Rectal smooth muscle tissue (tissue), 1 donor: ENCODE data around the gene C19orf25.

Experiments
- H3K27ac ChIP-seq: one replicate; pipeline ENCODE4 v1.7.0; 2013; ENCODE audit warnings: low read depth, low read length, inconsistent platforms
- H3K27me3 ChIP-seq: one replicate; pipeline ENCODE4 v1.7.0; 2013; ENCODE audit warnings: low read length; ENCODE audit not compliant: control insufficient read depth, insufficient read depth
- H3K36me3 ChIP-seq: one replicate; pipeline ENCODE4 v1.7.0; 2013; ENCODE audit warnings: low read length; ENCODE audit not compliant: control insufficient read depth, insufficient read depth
- H3K4me1 ChIP-seq: one replicate; pipeline ENCODE4 v1.7.0; 2013; ENCODE audit warnings: low read length; ENCODE audit not compliant: control insufficient read depth, insufficient read depth
- H3K4me3 ChIP-seq: one replicate; pipeline ENCODE4 v1.7.0; 2013; ENCODE audit warnings: low read length
- H3K9ac ChIP-seq: one replicate; pipeline ENCODE4 v1.7.0; 2013; ENCODE audit warnings: low read length

Gene C19orf25

DNA sequence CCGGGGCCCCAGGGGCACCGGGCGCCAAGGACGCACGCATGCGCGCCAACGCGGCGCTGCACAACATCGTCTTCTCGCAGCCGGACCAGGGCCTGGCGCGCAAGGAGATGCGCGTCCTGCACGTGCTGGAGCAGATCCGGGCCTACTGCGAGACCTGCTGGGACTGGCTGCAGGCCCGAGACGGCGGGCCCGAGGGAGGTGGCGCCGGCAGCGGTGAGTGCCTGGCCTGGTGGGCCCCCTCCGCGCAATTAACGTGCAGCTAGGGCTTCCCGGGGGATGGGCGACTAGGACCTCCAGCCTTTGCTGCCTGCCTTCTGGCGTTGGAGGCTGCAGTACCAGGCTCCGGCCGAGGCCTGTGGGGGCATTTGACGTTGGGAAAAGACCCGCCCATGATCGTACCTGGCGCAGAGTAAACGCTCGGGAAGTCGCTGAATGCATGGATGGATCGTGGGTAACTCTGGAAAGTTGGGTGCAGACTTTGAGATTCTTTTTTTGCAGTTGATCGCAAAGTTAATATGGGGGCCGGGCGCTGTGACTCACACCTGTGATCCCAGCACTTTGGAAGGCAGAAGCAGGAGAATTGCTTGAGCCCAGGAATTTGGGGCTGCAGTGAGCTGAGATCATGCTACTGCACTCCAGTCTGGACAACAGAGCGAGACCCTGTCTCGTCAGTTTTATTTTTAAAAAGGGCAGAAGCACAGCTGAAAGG lies 21.8 kb downstream of the C19orf25 start:
- Histone ChIP-seq H3K27me3 (peaks cover 43% of the 10 kb centered on the region), H3K4me1 (no peaks in the 10 kb centered on the region), H3K9ac (no peak overlapping the region), H3K4me3 (no peak overlapping the region), H3K27ac (no peak overlapping the region), H3K36me3 (no peaks in the 10 kb centered on the region)

DNA sequence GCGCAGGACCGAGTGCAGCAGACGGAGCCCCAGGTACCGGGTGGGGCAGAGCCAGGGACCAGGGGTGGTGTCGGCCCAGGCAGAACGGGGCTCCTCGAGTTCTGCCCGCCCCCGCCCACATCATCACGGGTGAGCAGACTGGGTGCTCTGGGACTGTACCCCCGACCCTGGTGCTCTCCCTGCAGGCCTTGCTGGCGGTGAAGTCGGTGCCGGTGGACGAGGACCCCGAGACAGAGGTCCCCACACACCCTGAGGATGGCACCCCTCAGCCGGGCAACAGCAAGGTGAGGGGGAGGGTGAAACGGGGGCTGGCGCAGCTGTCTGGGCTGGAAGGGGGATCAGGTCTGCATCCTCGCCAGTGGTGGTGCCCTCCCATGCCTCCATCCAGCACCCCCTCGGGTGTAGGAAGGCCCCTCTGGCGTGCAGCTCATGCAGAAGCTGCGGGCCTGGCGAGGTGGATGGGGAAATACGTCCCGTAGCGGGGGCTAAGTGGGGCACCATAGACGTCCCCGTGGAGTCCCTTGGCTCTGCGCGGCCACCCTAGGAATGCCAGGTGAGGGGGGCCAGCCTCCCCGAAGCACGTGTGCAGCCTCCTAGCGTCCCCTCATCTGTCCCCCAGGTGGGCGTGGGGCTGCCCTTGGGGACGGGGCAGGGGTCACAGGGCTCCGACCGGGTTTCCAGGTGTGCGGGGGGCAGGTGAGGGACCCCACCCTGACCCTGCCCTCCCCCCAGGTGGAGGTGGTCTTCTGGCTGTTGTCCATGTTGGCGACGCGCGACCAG lies 22.7 kb downstream of the C19orf25 start:
- Histone ChIP-seq H3K4me1 (no peaks in the 10 kb centered on the region), H3K9ac (no peak overlapping the region), H3K4me3 (no peak overlapping the region), H3K36me3 (no peaks in the 10 kb centered on the region), H3K27me3 (peaks cover 44% of the 10 kb centered on the region), H3K27ac (no peak overlapping the region)

DNA sequence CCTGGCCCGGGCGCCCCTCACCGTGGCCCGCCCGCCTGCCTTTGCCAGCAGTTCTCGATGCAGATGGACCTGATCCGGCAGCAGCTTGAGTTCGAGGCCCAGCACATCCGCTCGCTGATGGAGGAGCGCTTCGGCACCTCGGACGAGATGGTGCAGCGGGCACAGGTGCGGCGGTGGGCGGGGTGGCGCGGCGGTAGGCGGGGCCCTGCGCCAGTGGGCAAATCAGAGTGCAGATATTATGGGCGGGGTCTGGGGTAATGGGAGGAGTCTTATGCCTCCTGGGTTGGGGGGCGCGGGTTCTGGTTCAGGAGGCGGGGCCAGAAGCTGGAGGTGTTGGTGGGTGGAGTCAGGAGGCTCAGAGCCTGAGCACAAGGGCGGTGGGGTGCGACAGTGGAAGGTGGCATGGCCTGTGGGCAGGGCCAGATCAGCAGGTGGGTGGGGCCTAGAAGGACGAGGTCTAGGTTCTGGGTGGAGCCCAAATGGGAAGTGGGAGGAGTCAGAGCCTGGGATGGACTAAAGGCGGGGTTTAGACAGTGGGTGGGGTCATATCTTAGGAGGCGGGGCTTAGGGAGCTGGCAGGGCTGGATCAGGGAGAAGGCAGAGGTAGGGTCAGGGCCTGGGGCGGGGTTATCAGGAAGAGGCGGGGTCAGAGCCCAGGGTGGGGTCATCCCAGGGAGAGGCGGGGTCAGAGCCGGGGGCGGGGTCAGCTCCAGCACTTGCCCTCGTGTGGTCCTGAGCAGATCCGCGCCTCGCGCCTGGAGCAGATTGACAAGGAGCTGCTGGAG lies 23.5 kb downstream of the C19orf25 start:
- no peaks in the 10 kb centered on the region for H3K4me1 ChIP-seq
- no peak overlapping the region for H3K9ac ChIP-seq
- H3K36me3 ChIP-seq, result no peaks in the 10 kb centered on the region
- H3K4me3 ChIP-seq, result no peak overlapping the region
- H3K27ac ChIP-seq, result no peak overlapping the region
- H3K27me3 ChIP-seq, result peaks cover 51% of the 10 kb centered on the region

DNA sequence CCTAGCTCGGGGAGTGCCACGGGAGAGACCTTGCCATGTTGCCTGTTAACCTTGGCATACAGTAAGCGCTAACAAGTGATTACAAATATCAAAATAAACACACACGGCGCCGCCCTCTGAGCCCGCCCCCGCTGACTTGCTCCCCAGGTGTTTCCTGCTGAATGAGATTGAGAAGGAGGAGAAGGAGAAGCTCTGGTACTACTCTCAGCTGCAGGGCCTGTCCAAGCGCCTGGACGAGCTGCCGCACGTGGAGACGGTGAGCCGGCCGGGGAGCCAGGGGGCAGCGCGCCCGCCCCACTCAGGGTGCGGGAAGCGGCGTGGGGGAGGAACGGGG lies 24.0 kb downstream of the C19orf25 start:
- H3K4me3 ChIP-seq, result no peak overlapping the region
- H3K4me1 ChIP-seq, result no peaks in the 10 kb centered on the region
- no peak overlapping the region for H3K27ac ChIP-seq
- H3K9ac ChIP-seq, result no peak overlapping the region
- H3K36me3 ChIP-seq, result no peaks in the 10 kb centered on the region
- H3K27me3 ChIP-seq, result peaks cover 57% of the 10 kb centered on the region

DNA sequence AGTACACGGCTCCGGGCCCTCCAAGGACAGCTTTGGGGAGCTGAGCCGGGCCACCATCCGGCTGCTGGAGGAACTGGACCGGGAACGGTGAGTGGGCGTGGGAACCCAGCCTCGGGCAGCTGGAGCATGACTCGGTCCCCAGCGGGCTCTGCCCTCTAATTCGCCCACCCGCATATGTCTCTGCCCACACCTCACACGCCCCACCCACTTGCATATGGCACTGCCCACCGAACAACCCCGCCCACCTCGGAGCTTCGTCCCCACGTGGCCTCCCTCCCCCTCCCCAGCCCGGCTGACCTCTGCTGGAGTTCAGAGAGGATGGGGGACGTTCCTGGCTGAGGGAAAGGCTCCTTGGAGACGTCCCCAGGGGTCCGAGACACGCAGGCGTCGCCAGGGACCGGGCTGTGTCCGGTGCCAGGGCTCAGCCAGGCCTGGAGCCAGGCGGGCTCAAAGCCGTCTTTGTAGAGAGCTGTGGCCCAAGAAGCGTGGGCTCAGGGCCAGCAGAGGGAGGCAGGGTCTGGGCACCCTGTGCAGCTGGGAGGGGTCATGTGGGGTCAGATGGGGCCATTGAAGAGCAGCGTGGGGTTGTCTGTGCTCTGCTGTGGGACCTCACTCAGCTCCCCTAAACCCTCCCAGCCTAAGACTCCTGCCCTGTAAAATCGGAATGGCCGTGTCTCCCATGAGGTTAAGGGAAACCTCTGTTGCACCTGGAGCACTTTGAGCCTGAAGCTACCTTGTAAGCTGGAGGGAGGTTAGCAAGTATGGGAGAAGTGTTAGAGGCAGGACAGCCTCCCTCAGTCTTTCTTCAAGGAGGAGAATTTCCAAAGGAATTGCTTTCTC lies 25.3 kb downstream of the C19orf25 start:
- Histone ChIP-seq H3K4me1 (no peaks in the 10 kb centered on the region), H3K27ac (no peak overlapping the region), H3K36me3 (no peaks in the 10 kb centered on the region), H3K4me3 (no peak overlapping the region), H3K9ac (no peak overlapping the region), H3K27me3 (peaks cover 69% of the 10 kb centered on the region)

DNA sequence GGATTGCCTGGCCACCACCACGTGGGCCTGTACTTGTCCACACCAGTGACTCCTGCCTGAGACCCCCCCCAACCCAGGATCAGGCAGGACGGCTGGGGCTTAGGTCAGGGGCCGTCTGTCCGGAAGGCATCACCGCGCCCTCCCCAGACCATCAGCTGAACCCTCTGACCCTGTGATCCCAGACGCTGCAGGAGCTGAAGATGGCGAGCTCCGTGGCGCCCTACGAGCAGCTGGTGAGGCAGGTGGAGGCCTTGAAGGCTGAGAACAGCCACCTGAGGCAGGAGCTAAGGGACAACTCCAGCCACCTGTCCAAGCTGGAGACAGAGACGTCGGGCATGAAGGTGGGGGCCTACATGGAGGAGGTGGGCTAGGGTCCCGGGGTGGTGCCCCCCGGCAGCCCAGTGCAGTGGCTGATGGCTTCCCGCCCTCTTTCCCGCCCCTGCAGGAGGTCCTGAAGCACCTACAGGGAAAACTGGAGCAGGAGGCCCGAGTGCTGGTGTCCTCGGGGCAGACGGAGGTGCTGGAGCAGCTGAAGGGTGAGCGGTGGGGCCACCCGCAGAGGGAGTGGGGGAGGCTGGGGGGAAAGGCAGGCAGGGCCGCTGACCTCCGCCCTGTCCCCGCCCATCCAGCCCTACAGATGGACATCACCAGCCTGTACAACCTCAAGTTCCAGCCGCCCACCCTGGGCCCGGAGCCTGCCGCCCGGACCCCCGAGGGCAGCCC lies 26.1 kb downstream of the C19orf25 start:
- Histone ChIP-seq H3K4me3 (no peak overlapping the region), H3K9ac (no peak overlapping the region), H3K27me3 (peaks cover 70% of the 10 kb centered on the region)

DNA sequence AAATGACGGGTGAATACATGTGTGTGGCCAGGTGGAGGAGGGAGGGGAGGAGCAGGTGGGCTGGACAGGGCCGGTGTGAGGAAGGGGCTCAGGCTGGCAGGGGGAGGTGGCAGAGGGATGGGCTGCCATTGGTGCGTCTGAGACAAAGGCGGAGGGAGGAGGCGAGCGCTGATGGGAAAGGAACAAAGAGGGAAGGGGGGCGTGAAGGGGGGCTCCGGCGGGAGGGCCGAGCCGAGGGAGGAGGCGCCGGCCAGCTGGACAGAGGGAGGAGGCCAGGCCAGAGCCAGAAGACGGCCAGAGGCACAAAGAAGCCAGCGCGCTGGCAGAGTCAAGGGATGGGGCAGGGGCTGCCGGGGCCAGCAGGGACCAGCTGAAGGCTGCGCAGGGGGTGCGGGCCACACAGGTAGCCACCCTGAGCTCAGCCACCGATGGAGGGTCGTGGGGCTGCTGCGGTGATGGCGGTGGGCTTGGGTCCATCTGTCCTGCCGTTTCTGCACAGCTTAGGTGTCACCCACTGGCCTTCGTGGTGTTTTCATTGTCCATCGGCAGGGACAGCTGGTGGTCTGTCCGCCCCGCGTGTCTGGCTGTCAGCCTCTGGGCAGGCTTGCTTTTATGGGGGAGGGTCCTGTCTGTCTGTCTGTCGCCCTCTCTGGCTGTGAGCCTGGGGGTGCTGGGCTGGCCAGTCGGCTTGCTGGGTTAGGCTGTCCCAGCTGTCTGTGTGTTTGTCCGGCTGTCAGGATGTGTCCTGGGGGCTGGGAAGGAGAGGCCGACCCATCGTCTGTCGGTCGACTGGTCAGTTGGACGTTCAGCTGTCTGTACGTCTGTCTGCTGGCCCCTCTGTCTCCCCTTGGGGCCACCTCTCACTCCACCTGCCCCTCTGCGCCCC lies 26.9 kb downstream of the C19orf25 start:
- no peaks in the 10 kb centered on the region for H3K4me1 ChIP-seq
- H3K27ac ChIP-seq, result no peak overlapping the region
- H3K36me3 ChIP-seq, result no peaks in the 10 kb centered on the region
- H3K4me3 ChIP-seq, result no peak overlapping the region
- H3K9ac ChIP-seq, result no peak overlapping the region
- peaks cover 73% of the 10 kb centered on the region for H3K27me3 ChIP-seq

More for the DNA sequence above, 26.1 kb downstream of the C19orf25 start:
- Histone ChIP-seq H3K4me1 (no peaks in the 10 kb centered on the region), H3K36me3 (no peaks in the 10 kb centered on the region), H3K27ac (no peak overlapping the region)

DNA sequence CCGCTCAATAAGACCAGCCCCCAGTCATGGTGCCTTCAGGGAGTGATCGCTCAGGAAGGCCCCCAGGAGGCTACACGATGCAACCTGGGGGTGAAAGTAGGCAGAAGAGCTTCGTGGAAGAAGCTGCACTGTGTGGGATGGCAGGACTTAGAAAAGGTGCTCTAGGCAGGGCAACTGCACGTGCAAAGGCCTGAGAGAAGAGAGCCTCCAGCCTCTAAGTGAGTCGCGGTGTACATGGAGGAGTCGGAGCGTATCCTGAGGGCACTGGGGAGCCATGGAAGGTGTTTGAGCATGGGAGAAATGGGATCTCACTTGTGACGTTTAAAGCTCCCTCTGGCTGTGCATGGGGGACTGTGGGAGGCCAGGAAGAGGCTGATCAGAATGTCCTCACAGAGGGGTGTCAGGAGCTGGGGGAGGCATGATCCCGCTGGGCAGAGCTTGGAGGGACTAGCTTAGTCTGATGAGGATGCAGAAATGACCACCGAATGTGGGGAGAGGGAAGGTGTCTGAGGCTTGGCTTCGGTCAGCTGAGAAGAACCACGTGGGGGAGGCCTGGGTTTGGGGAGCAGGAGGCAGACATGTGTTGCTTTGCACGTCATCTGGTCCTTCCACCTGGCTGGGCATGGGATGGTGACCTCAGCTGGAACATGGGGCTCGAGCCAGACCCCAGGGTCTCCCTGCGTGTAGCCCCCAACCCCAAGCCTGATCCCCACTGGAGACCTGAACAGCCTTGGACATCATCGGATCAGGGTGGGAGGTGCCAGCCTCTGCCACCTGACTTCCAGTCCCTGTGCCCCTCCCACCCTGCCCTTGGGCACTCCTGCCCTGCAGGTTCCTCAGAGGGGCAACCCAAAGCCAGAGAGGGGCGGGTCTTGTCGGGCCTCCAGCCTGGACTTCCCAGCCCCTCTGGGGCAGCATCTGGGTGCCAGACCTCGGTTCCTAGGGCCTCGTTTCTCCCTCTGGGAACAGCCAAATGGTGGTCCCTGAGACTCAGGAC lies 28.0 kb downstream of the C19orf25 start:
- Histone ChIP-seq H3K27me3 (peaks cover 68% of the 10 kb centered on the region), H3K9ac (no peak overlapping the region), H3K4me1 (no peaks in the 10 kb centered on the region), H3K4me3 (no peak overlapping the region), H3K27ac (no peak overlapping the region), H3K36me3 (no peaks in the 10 kb centered on the region)

DNA sequence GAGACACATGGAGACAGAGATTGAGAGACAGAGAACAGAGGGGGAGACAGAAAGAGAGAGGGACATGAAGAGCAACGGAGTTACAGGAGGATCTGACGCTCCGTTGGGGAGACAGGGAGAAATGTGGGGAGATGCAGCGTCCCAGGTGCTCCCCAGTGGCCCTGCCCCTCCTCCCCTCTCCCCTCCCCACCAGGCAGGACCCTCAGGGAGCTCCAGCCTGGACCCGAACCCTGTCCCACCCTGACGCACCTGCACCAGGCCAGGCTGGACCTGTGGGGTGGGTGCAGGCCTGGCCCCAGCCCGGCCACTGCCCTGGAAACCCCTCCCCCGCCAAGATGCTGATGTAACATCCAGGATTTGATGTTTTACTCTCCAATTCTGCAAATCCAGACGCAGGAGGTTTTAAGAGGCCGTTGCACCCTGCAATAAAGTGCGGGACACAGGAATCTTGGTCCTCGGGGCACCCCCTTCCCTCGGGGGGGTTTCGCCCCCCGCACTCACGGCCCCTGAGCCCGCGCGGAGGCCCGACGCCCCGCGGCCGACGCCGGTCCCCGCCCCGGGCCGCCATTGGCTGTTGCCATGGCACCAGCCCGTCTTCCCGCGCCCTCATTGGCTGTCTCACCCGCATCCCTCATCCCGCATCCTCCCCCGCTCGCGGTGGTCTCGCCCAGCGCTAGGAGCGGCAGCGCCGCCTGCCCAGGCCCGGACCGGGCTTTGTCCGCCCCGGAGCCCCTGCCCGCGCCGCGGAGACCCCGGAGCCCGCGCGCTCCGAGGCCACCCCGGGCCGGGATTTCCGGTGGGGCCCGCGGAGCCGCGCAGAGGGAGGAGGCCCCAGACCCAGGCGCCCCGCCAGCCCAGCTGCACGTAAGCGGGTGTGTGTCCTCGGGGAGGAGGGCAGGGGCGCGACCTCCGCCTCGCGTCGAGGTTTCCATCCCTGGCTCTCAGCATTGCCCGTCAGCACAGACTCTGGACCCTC lies 29.3 kb downstream of the C19orf25 start, which contains the start of gene APC2:
TSS of gene APC2 (plus strand) at position 655 of the 976 bp plus-strand sequence. CDS start 2,881 bp downstream, outside the sequence.
- no peak within 1 kb of the TSS for H3K9ac ChIP-seq
- H3K4me3 ChIP-seq, result no peak within 1 kb of the TSS
- H3K27ac ChIP-seq, result no peak within 1 kb of the TSS
- H3K27me3 ChIP-seq, result peaks cover 61% of the 10 kb centered on the region
- H3K36me3 ChIP-seq, result no peaks in the 10 kb centered on the region
- peaks cover 3% of the 10 kb centered on the region for H3K4me1 ChIP-seq
